Sigmoid colon (tissue), 7 donors: ENCODE data around the gene BCL2L15. TPM values are rescaled to one million over a fixed set of nuclear protein-coding genes. Genes with fewer than 3 reads are reported as not detected.
A peak's percentile ranks its signal among the peaks of the same experiment; 100 is the strongest.

ENCODE experiments used
- DNase-seq: peaks from one replicate; pipeline ENCODE4 v3.0.0-alpha.2; 2019
- H3K27ac ChIP-seq, 4 donors: fragments of 200-600 bp; sonication (generic); one replicate each; pipeline ENCODE4 v1.5.1; 2016 to 2019; ENCODE audit warnings: mild to moderate bottlenecking in 1 of 4
- H3K27me3 ChIP-seq, 3 donors: fragments of 200-600 bp; sonication (generic); one replicate each; pipeline ENCODE4 v1.5.1; 2019; ENCODE audit warnings: mild to moderate bottlenecking in 1 of 3
- H3K36me3 ChIP-seq, 4 donors: fragments of 200-600 bp; sonication (generic); one replicate each; pipeline ENCODE4 v1.5.1; 2016 to 2019
- H3K4me1 ChIP-seq, 4 donors: fragments of 200-600 bp; sonication (generic); one replicate each; pipeline ENCODE4 v1.5.1; 2017 to 2019
- H3K4me3 ChIP-seq, 4 donors: fragments of 200-600 bp; sonication (generic); one replicate each; pipeline ENCODE4 v1.5.1; 2017 to 2019; ENCODE audit warnings: mild to moderate bottlenecking in 2 of 4, moderate library complexity in 1 of 4
- H3K9me3 ChIP-seq, 4 donors: fragments of 200-600 bp in 3 of 4; sonication (generic) in 3 of 4; one replicate each; pipeline versions ENCODE4 v1.5.1 to v1.6.1; 2013 to 2019
- CTCF ChIP-seq, 4 experiments: fragments of 450-650 bp in 3 of 4; fragments of 200-600 bp in 1 of 4; IDR thresholded peaks; one replicate each; pipeline ENCODE4 v1.5.1; 2016 to 2019; ENCODE audit warnings: antibody characterized with exemption in 4 of 4, mild to moderate bottlenecking in 3 of 4, moderate library complexity in 2 of 4
- EP300 ChIP-seq, 4 donors: sonication (generic); formaldehyde crosslinking; IDR thresholded peaks; one replicate each; pipeline ENCODE4 v1.6.1; 2017; ENCODE audit warnings: antibody characterized with exemption in 4 of 4
- POLR2A ChIP-seq, 2 donors: fragments of 450-650 bp; IDR thresholded peaks; one replicate each; pipeline ENCODE4 v1.6.1; 2016; ENCODE audit warnings: antibody characterized with exemption in 2 of 2, mild to moderate bottlenecking in 2 of 2, moderate library complexity in 2 of 2
- POLR2AphosphoS5 ChIP-seq, 4 donors: sonication (generic); formaldehyde crosslinking; IDR thresholded peaks; one replicate each; pipeline ENCODE4 v1.6.1; 2017; ENCODE audit warnings: antibody characterized with exemption in 4 of 4
- WGBS, 2 donors: extraction: QIAGEN DNeasy Blood & Tissue Kit; methylation state at CpG; one replicate each; pipeline ENCODE4 v1.1.7; 2013; 5-methylcytosine and 5-hydroxymethylcytosine counted together
- intact Hi-C: fragments of 100-400 bp; cut with DNase I; formaldehyde crosslinking; loops from one replicate; pipeline ENCODE4 v1.15.1; 2023
- polyA plus RNA-seq, 3 donors: library from polyadenylated mRNA; stranded (reverse); fragments of 200-250 nt; gene quantifications; one replicate each; pipeline ENCODE4 v1.2.3, GENCODE V29; 2013
- total RNA-seq, 4 donors: library from RNA; depleted of rRNA; stranded (reverse); fragments of >200 nt; gene quantifications; one replicate each; pipeline ENCODE4 v1.1.0, GENCODE V29; 2016
- donor health status: healthy with polysubstance abuse.
- donor health status: Bipolar disorder and iron deficiency.
- donor health status: healthy.

The BCL2L15 gene
- total and polyA plus RNA-seq, 7 donors, result under 0.01 to 87.9 (median 0.49) TPM

- Histone ChIP-seq H3K4me1 (peaks cover 0 to 18% (median 13%) of the 10 kb centered on the region in 4 donors), H3K4me3 (peak overlapping the region in 1 of 4 donors; percentile 12), H3K27ac (peak overlapping the region; percentile 63 to 80 (median 69)), H3K9me3 (no peaks in the 10 kb centered on the region), H3K27me3 (no peaks in the 10 kb centered on the region), H3K36me3 (peaks cover 0 to 36% (median 8%) of the 10 kb centered on the region in 4 donors)
- TF ChIP-seq POLR2A (IDR thresholded peaks at IDR 0.05), result no peak
- WGBS, 2 donors, result 56 to 65% methylated on average over 3 of the region's 3 CpGs
- DNase-seq, result no peak
- intact Hi-C loops, result no loop called here
Observed at GRCh38 chr1:113913312-113913668, 25.9 kb upstream of the BCL2L15 start.

GRCh38 chr1:113912594-113913311 lies 25.4 kb upstream of the BCL2L15 start:
- H3K4me3 ChIP-seq, result peak overlapping the region in 1 of 4 donors; percentile 12
- H3K27ac ChIP-seq, result peak overlapping the region; percentile 63 to 80 (median 69)
- no peak for DNase-seq
- H3K36me3 ChIP-seq, result peaks cover 0 to 41% (median 10%) of the 10 kb centered on the region in 4 donors
- whole genome bisulfite sequencing, 2 donors, result 68 to 70% methylated on average over 6 of the region's 6 CpGs
- H3K9me3 ChIP-seq, result no peaks in the 10 kb centered on the region
- no peaks in the 10 kb centered on the region for H3K27me3 ChIP-seq
- intact Hi-C loops, result no loop called here
- TF ChIP-seq POLR2A (IDR thresholded peaks at IDR 0.05), result no peak
- no peak for TF ChIP-seq POLR2AphosphoS5 (IDR thresholded peaks at IDR 0.05)
- no peak for TF ChIP-seq EP300 (IDR thresholded peaks at IDR 0.05)
- TF ChIP-seq CTCF (IDR thresholded peaks at IDR 0.05), result no peak
- peaks cover 0 to 18% (median 13%) of the 10 kb centered on the region in 4 donors for H3K4me1 ChIP-seq

- H3K27ac ChIP-seq, result peak overlapping the region; percentile 87 to 95 (median 92)
- H3K9me3 ChIP-seq, result no peaks in the 10 kb centered on the region
- peaks cover 0 to 45% (median 10%) of the 10 kb centered on the region in 4 donors for H3K36me3 ChIP-seq
- TF ChIP-seq CTCF (IDR thresholded peaks at IDR 0.05) (no peak), POLR2A (IDR thresholded peaks at IDR 0.05) (no peak), POLR2AphosphoS5 (IDR thresholded peaks at IDR 0.05) (no peak), EP300 (IDR thresholded peaks at IDR 0.05) (no peak)
- H3K27me3 ChIP-seq, result no peaks in the 10 kb centered on the region
- peaks cover 0 to 23% (median 21%) of the 10 kb centered on the region in 4 donors for H3K4me1 ChIP-seq
- H3K4me3 ChIP-seq, result peak overlapping the region; percentile 67 to 81 (median 73)
- intact Hi-C loops, result loop anchor here (1.0 to 10.0 kb wide), 5 partner anchors 24 to 511 kb away; partner anchors contain the start of genes HIPK1, MAGI3, OLFML3 and RSBN1
- 1% methylated on average over 17 of the region's 17 CpGs for WGBS, 2 donors
- peak; percentile 77 for DNase-seq
Observed at GRCh38 chr1:113905435-113905861, 18.1 kb upstream of the BCL2L15 start.

GRCh38 chr1:113904674-113905434 lies 17.5 kb upstream of the BCL2L15 start, which contains the start of the genes AP4B1 and DCLRE1B:
AP4B1 (minus strand) TSS chr1:113904799; CDS start chr1:113904717, 82 bp downstream.
DCLRE1B (plus strand) TSS chr1:113905326; CDS start chr1:113905587, 261 bp downstream.
- no peaks in the 10 kb centered on the region for H3K9me3 ChIP-seq
- intact Hi-C loops, result loop anchor here (1.0 to 10.0 kb wide), 5 partner anchors 24 to 510 kb away; partner anchors contain the start of genes HIPK1, MAGI3, OLFML3 and RSBN1
- TF ChIP-seq POLR2AphosphoS5 (IDR thresholded peaks at IDR 0.05) (peak; percentile 81 to 92 (median 86)), CTCF (IDR thresholded peaks at IDR 0.05) (peak; percentile 64 to 82 (median 77)), EP300 (IDR thresholded peaks at IDR 0.05) (peak in 2 of 4 donors; percentile 30 to 51), POLR2A (IDR thresholded peaks at IDR 0.05) (peak; percentile 55 to 74)
- H3K27me3 ChIP-seq, result no peaks in the 10 kb centered on the region
- peak within 1 kb of the TSS; percentile 87 to 95 (median 92) for H3K27ac ChIP-seq
- WGBS, 2 donors, result 0 to 1% methylated on average over 67 of the region's 67 CpGs
- H3K4me1 ChIP-seq, result peaks cover 0 to 23% (median 21%) of the 10 kb centered on the region in 4 donors
- H3K36me3 ChIP-seq, result peaks cover 0 to 46% (median 7%) of the 10 kb centered on the region in 4 donors
- peak within 1 kb of the TSS; percentile 67 to 81 (median 73) for H3K4me3 ChIP-seq
- DNase-seq, result peak; percentile 100
